ENCODE data around the gene ATOX1. TPM values are rescaled to one million over a fixed set of nuclear protein-coding genes. Genes with fewer than 3 reads are reported as not detected.
"Not testable (repeated sequence)": the region's sequence is repeated elsewhere in the genome, so short reads cannot be mapped to it uniquely, and the experiment has no call there.

ATOX1 gene
- total RNA-seq, 1 experiment from 2014 or later: 954 TPM

DNA sequence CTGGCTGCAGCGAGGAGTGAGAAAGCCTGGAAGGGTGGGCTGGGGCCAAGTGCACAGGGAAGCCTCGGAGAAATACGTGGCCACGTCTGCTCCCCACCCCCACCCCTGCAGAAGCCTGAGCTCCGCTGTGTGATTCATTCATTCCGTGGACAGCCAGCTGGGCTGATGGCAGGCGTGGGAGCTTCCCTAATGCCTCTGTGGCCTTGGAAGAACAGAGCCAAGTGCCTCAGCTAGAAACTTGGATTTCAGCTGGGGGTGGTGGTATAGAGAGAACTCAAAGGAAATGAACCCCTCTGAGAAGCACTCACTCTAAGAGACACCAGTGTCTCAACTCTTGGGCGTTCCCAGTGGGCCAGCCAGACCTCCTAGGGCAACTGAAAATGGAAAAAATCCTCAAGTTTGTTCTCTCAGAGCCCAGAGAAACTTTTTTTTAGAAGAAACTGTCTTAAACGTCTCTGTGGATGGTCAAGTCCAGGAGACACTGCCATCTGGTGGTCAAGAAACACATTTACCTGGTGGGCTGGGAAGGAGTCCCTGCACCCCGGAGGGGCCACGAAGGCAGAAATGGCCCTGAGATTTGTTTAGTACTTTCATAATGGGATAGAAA, 18.0 kb downstream of the ATOX1 start:
- in situ Hi-C loops (cut with HindIII; ENCODE audit: low pct_unique_long_range_greater_than_20kb, low sequenced_read_pairs): no loop called here

GRCh38 chr5:151739939-151740335, 18.5 kb downstream of the ATOX1 start:
- in situ Hi-C loops (cut with HindIII; ENCODE audit: low pct_unique_long_range_greater_than_20kb, low sequenced_read_pairs): no loop called here

More for the DNA sequence above, 18.0 kb downstream of the ATOX1 start:
- DNase-seq (ENCODE audit: low read depth, low spot score): peak; percentile 73

GRCh38 chr5:151739395-151739794, 19.0 kb downstream of the ATOX1 start:
- DNase-seq (ENCODE audit: low read depth, low spot score): no peak
- in situ Hi-C loops (cut with HindIII; ENCODE audit: low pct_unique_long_range_greater_than_20kb, low sequenced_read_pairs): no loop called here

More at GRCh38 chr5:151739939-151740335, 18.5 kb downstream of the ATOX1 start:
- DNase-seq (ENCODE audit: low read depth, low spot score): no peak

DNA sequence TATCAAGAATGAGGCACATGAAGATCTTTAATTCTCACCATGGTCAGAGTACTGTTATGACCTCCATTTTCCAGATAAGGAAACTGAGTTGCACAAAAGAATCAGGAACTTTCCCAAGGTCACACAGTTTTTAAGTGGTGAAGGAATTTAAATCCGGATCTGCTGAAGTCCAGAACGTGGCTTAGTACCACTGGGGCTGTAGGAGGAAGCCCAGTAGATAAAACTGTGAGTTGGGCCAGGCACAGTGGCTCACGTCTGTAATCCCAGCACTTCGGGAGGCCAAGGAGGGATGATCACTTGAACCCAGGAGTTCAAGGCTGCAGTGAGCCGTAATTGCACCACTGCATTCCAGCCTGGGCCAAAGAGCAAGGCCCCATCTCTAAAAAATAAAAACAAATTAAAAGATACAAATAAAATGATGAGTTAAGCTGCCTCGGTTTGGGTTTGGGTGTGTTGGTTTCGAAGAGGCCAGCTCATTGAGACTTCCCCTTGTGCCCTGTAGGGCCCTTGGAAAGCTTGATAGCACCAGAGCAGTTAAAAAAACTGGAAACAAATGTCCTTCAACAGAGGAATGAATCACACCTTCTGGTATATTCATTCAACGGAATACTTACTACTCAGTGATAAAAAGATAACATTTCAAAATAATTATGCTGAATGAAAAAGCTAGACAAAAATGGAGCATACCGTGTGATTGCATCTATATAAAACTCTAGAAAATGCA, 20.1 kb downstream of the ATOX1 start:
- in situ Hi-C loops (cut with HindIII; ENCODE audit: low pct_unique_long_range_greater_than_20kb, low sequenced_read_pairs): no loop called here
- DNase-seq (ENCODE audit: low read depth, low spot score): no peak

DNA sequence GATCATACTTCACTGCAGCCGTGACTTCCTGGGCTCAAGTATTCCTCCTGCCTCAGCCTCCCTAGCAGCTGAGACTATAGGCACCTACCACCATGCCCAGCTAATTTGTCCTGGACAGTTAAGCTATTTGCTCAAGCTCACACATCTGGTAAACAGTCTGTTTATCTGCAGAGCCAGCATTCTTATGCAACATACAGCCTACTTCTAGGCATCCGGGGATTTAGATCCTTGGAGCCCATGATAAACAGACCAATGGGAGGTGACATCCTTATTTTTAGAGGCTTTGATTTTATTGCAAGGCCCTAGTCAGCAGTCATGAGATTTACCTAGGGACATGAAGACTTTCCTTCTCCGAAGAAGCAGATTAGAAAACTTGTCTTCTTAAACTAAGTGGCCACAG, 21.0 kb downstream of the ATOX1 start:
- DNase-seq (ENCODE audit: low read depth, low spot score): no peak
- in situ Hi-C loops (cut with HindIII; ENCODE audit: low pct_unique_long_range_greater_than_20kb, low sequenced_read_pairs): no loop called here

- in situ Hi-C loops (cut with HindIII; ENCODE audit: low pct_unique_long_range_greater_than_20kb, low sequenced_read_pairs): no loop called here
- no peak for DNase-seq (ENCODE audit: low read depth, low spot score)
These were observed 22.8 kb downstream of the ATOX1 start for GRCh38 chr5:151735646-151736045.

GRCh38 chr5:151734064-151734408, 24.4 kb downstream of the ATOX1 start:
- no peak for DNase-seq (ENCODE audit: low read depth, low spot score)
- in situ Hi-C loops (cut with HindIII; ENCODE audit: low pct_unique_long_range_greater_than_20kb, low sequenced_read_pairs): no loop called here

- in situ Hi-C loops (cut with HindIII; ENCODE audit: low pct_unique_long_range_greater_than_20kb, low sequenced_read_pairs): no loop called here
- no peak for DNase-seq (ENCODE audit: low read depth, low spot score)
These were observed 24.9 kb downstream of the ATOX1 start for GRCh38 chr5:151733358-151734063.

GRCh38 chr5:151730381-151730780, 28.1 kb downstream of the ATOX1 start:
- in situ Hi-C loops (cut with HindIII; ENCODE audit: low pct_unique_long_range_greater_than_20kb, low sequenced_read_pairs): no loop called here
- DNase-seq (ENCODE audit: low read depth, low spot score): no peak

DNA sequence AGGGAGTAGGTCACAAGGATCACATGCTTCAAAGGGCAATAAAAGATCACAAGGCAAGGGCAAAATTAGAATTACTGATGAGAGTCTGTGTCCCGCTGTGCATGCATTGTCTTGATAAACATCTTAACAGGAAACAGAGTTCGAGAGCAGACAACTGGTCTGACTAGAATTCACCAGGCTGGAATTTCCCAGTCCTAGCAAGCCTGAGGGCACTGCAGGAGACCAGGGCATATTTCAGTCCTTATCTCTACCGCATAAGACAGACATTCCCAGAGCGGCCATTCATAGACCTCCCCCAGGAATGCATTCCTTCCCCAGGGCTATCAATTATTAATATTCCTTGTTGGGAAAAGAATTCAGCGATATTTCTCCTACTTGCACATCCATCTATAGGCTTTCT, 28.8 kb downstream of the ATOX1 start:
- DNase-seq (ENCODE audit: low read depth, low spot score); in situ Hi-C loops (cut with HindIII; ENCODE audit: low pct_unique_long_range_greater_than_20kb, low sequenced_read_pairs): not testable (repeated sequence)

GRCh38 chr5:151724360-151724759, 34.1 kb downstream of the ATOX1 start:
- in situ Hi-C loops (cut with HindIII; ENCODE audit: low pct_unique_long_range_greater_than_20kb, low sequenced_read_pairs): no loop called here
- no peak for DNase-seq (ENCODE audit: low read depth, low spot score)

DNA sequence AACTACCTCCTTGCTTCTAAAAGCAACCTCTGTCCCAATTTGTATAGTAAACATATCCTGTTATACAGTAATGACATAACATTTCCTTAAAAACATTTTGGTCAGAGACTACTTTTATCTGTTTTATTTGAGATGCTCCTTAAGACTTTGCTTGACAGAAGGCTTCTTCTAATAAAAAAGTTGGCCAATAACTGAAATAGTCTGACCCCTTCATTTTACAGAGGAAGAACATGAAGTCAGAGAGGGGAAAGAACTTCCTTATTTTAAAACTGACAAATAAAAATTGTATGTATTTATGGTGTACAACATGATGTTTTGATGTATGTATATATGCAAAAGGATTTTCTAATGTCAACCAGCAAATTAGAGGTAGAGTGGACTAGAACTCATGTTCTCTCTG, 35.9 kb downstream of the ATOX1 start:
- in situ Hi-C loops (cut with HindIII; ENCODE audit: low pct_unique_long_range_greater_than_20kb, low sequenced_read_pairs): no loop called here
- DNase-seq (ENCODE audit: low read depth, low spot score): no peak

DNA sequence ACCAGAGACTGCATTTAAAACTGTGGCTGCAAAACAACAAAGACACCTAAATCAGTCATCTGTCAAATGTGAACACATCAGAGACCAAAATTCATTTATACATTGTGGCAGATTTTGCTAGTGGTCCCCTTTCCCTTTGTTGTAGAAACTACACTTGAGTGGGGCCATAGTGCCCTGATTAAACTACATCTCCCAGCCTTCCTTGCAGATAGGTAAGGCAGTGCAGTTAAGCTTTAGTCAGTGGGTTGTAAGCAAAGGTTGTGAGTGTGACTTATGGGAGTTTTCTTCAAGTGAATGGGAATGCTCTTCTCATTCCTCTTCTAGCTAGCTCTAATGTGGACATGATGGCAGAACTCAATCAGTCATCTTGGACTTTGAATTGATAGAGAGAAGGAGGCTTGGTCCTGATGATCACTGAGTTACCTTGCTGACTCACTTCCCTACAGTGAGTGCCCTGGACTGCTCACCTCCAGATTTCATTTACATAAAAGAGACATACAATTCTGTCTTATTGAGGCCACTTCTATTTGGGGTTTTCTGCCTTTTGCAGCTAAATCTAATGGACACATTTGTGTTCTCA, 36.5 kb downstream of the ATOX1 start:
- in situ Hi-C loops (cut with HindIII; ENCODE audit: low pct_unique_long_range_greater_than_20kb, low sequenced_read_pairs): no loop called here

DNA sequence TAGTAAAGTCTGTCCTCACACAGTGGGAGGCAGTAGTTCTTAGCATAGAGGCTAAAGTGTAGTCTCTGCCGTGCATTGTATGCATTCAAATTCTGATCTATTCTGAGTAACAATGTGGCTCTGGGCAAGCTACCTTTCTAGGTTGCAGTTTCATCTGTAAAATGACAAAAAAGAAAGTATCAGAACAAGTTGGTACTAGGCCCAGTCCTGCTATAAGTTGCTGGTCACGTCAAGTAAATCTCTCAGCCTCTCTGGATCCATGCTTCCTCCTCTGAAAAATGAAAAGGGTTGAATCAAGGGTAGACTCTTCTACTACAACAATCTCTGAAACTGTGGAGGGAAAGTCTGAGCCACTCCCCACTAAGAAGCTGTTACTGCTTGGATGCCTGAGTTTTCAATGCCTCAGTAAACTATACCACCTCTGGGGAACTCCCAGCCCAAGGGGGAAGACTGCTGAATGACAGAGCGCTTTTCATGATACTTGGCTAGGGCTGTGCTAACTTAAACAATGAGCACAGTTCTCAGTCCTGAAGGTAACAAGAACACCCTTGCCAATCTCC, 37.3 kb downstream of the ATOX1 start:
- peak; percentile 62 for DNase-seq (ENCODE audit: low read depth, low spot score)
- in situ Hi-C loops (cut with HindIII; ENCODE audit: low pct_unique_long_range_greater_than_20kb, low sequenced_read_pairs): no loop called here

More for the DNA sequence above, 36.5 kb downstream of the ATOX1 start:
- DNase-seq (ENCODE audit: low read depth, low spot score): no peak

DNA sequence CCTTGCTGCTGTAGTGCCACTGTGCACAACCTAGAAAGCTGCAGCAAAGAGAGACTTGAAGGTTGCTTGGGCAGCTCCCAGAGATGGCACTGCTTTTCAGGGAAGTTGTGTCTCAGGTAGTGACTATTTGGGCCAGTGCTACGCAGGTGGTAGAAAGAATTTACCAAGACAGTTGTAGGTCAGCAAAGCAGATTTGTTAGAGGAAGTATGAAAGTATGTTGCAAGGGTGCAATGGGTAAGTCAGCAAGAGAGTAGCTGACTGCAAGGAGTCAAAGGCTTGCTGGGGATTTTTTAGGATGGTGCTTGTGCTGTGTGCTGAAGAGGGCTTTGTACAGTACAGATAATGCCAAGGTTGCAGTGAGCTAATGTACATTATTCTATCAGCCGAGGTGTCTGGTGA, 38.2 kb downstream of the ATOX1 start:
- in situ Hi-C loops (cut with HindIII; ENCODE audit: low pct_unique_long_range_greater_than_20kb, low sequenced_read_pairs): no loop called here
- no peak for DNase-seq (ENCODE audit: low read depth, low spot score)

DNA sequence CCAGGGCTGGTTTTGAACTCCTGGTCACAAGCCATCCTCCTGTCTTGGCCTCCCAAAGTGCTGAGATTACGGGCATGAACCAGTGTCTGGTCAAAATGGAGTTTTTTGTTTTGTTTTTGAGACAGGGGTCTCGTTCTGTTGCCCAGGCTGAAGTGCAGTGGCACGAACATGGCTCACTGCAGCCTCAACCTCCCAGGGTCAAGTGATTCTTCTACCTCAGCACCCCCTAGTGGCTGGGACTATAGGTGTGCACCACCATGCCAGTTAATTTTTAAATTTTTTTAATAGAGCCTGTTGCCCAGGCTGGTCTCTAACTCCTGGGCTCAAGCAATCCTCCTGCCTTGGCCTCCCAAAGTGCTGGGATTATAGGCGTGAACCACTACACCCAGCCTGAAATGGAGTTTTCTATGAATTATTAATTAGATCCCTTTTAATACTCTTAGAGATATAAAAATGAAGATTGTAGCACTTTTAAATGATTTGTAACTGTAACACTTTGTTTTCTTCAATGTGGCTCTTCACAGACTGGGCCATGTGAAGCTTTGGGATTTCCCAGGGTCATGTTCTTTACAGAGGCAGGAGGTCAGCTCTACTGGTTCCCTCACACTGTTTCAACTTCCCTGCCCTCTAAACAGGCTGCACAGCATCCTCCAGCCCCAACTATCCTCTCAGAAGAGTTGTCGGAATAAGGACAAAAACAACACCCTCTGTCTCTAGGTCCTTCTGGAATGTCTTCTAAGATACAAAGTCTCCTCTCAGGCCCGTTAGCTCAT, 39.0 kb downstream of the ATOX1 start:
- peak; percentile 71 for DNase-seq (ENCODE audit: low read depth, low spot score)
- in situ Hi-C loops (cut with HindIII; ENCODE audit: low pct_unique_long_range_greater_than_20kb, low sequenced_read_pairs): no loop called here

GRCh38 chr5:151718646-151719045, 39.8 kb downstream of the ATOX1 start:
- DNase-seq (ENCODE audit: low read depth, low spot score): no peak
- in situ Hi-C loops (cut with HindIII; ENCODE audit: low pct_unique_long_range_greater_than_20kb, low sequenced_read_pairs): no loop called here

Data from SK-MEL-5 (cell line).